K562 (cell line): ENCODE data around the gene HDAC1. TPM values are rescaled to one million over a fixed set of nuclear protein-coding genes. Genes with fewer than 3 reads are reported as not detected.

Experiments
- CHD1 ChIP-seq: fragments of 200-600 bp; sonication (generic); IDR thresholded peaks from one replicate; pipeline ENCODE4 v1.6.1; 2012; ENCODE audit warnings: mild to moderate bottlenecking, moderate library complexity, low read length, inconsistent platforms
- ETV1 ChIP-seq: fragments of 450-650 bp; conservative IDR thresholded peaks from 2 replicates; pipeline ENCODE4 v1.6.1; 2016; ENCODE audit warnings: missing genetic modification characterization, control low read depth, low read depth, missing compliant biosample characterization
- FUS ChIP-seq: fragments of 200-400 bp; formaldehyde crosslinking; optimal IDR thresholded peaks from 2 replicates; pipeline ENCODE3; 2017; ENCODE audit warnings: low read depth, low read length
- GABPB1 ChIP-seq: sonication (generic); formaldehyde crosslinking; IDR thresholded peaks from 2 replicates; pipeline ENCODE4 v1.8.0; 2022; ENCODE audit warnings: mild to moderate bottlenecking, missing genetic modification reagents
- KDM5B ChIP-seq: fragments of 200-600 bp; sonication (generic); IDR thresholded peaks from 2 replicates; pipeline ENCODE4 v1.6.1; 2012; ENCODE audit warnings: low read depth, mild to moderate bottlenecking, moderate library complexity, low read length, control low read depth, inconsistent platforms; ENCODE audit not compliant: insufficient replicate concordance
- L3MBTL2 ChIP-seq: fragments of 450-650 bp; IDR thresholded peaks from 2 replicates; pipeline ENCODE4 v1.6.1; 2016; ENCODE audit warnings: mild to moderate bottlenecking, moderate library complexity
- MXI1 ChIP-seq: IDR thresholded peaks from 2 replicates; pipeline ENCODE4 v1.6.1; 2011; ENCODE audit warnings: low read depth, mild to moderate bottlenecking, improper control_type of control experiment, low read length
- MYBL2 ChIP-seq, 2 experiments: fragments of 450-650 bp in 1 of 2; sonication (generic) in 1 of 2; formaldehyde crosslinking in 1 of 2; IDR thresholded peaks; 2 replicates each; pipeline versions ENCODE4 v1.6.1 to v1.8.1; 2017 to 2022; ENCODE audit warnings: borderline replicate concordance in 1 of 2, inconsistent platforms in 1 of 2, low read depth in 1 of 2, mild to moderate bottlenecking in 1 of 2, missing genetic modification reagents in 1 of 2, moderate library complexity in 1 of 2
- NFE2L1 ChIP-seq: fragments of 450-650 bp; IDR thresholded peaks from 2 replicates; pipeline ENCODE4 v1.6.1; 2016; ENCODE audit warnings: missing genetic modification characterization, low read depth, mild to moderate bottlenecking, missing compliant biosample characterization, moderate library complexity, borderline replicate concordance
- SIRT6 ChIP-seq: IDR thresholded peaks from one replicate; pipeline ENCODE4 v1.6.1; 2012; ENCODE audit warnings: low read depth, mild to moderate bottlenecking, control low read depth, inconsistent platforms, low read length, moderate library complexity
- SMAD2 ChIP-seq: fragments of 150-350 bp; IDR thresholded peaks from 2 replicates; pipeline ENCODE4 v1.6.1; 2014; ENCODE audit warnings: low read depth, mild to moderate bottlenecking, low read length
- TCF7L2 ChIP-seq: fragments of 150-350 bp; IDR thresholded peaks from 2 replicates; pipeline ENCODE4 v1.6.1; 2016; ENCODE audit warnings: low read depth, mild to moderate bottlenecking, low read length, moderate library complexity
- U2AF2 ChIP-seq: fragments of 200-400 bp; formaldehyde crosslinking; optimal IDR thresholded peaks from 2 replicates; pipeline ENCODE3; 2017; ENCODE audit warnings: low read depth, mild to moderate bottlenecking, low read length
- ZBTB17 ChIP-seq: fragments of 450-650 bp; formaldehyde crosslinking; IDR thresholded peaks from 2 replicates; pipeline ENCODE4 v1.4.0; 2020; ENCODE audit warnings: mild to moderate bottlenecking
- ZNF586 ChIP-seq: fragments of 450-650 bp; formaldehyde crosslinking; conservative IDR thresholded peaks from 2 replicates; pipeline ENCODE4 v1.4.0; 2020; ENCODE audit warnings: mild to moderate bottlenecking, moderate library complexity
- ZNF79 ChIP-seq: fragments of 250-450 bp; sonication (Bioruptor Pico); IDR thresholded peaks from 2 replicates; pipeline ENCODE4 v1.4.0; 2020; ENCODE audit warnings: low read depth, mild to moderate bottlenecking, moderate library complexity
- polyA plus RNA-seq, 8 experiments: library from polyadenylated mRNA; depleted of rRNA in 4 of 8; stranded (reverse) in 5 of 8; unstranded in 3 of 8; fragments of >200 nt; fragmentation: Nextera tagmentation in 2 of 8; fragmentation: Illumina TruSeq in 1 of 8; extraction: Ambion mirVana in 2 of 8; extraction: Trizol in 1 of 8; gene quantifications; 2 replicates each; pipeline versions ENCODE4 v1.2.1 to v1.2.3, GENCODE V29; 2011 to 2014; ENCODE audit warnings: inconsistent platforms in 1 of 8, missing spikeins in 1 of 8
- total RNA-seq, 7 experiments: library from RNA; depleted of rRNA in 6 of 7; stranded (reverse); fragments of >200 nt in 6 of 7; fragmentation: Illumina TruSeq in 2 of 7; extraction: Trizol in 2 of 7; gene quantifications; 2 replicates each; pipeline versions ENCODE4 v1.2.1 to v1.2.3, GENCODE V29; 2011 to 2021; ENCODE audit warnings: low replicate concordance in 1 of 7
- TF ChIP-seq, protein P1 (sequence below): sonication (generic); formaldehyde crosslinking; IDR thresholded peaks from 2 replicates; pipeline ENCODE4 v1.8.0; 2022; ENCODE audit warnings: missing genetic modification reagents, mild to moderate bottlenecking, borderline replicate concordance
- TF ChIP-seq, protein P2 (sequence below): IDR thresholded peaks from 2 replicates; pipeline ENCODE4 v1.6.1; 2014; ENCODE audit warnings: antibody characterized with exemption
- TF ChIP-seq, protein P3 (sequence below): sonication (generic); formaldehyde crosslinking; IDR thresholded peaks from 2 replicates; pipeline ENCODE4 v1.8.1; 2023; ENCODE audit warnings: mild to moderate bottlenecking, missing genetic modification reagents

Gene HDAC1
- total and polyA plus RNA-seq, 9 of the 15 experiments (the other 6 are each of a cell fraction or from before 2014, with no cell fraction given): 169 to 384 (median 193) TPM

DNA sequence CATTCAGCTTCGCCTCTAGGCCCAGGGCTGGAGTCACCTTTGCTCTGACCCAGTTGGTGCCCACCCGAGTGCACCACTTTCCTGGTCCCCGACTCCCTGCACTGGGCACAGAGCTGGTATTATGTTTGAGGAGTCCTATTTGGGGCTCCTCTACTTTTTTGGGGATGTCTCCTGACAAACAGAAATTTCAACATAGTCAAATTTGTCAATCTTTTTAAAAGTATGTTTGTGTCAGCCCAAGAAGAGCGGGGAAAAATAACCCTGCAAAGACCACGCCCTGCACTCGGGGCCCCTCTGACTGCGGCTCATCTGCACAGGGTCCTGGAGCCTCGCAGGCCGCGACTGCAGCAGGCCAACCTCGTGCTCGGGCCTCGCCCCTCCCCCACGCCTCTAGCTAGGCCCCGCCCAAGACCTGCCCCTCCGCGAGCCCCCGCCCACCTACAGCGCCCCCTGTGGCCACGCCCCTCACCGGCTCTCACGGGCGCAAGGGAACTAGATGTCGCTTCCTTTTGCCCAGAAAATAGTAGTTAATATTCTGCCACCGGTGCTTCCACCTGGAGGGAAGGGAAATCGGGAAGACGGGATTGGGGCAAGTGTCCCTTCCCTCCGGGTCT lies 59.0 kb downstream of the HDAC1 start (continued):
- TF ChIP-seq, protein P1, sequence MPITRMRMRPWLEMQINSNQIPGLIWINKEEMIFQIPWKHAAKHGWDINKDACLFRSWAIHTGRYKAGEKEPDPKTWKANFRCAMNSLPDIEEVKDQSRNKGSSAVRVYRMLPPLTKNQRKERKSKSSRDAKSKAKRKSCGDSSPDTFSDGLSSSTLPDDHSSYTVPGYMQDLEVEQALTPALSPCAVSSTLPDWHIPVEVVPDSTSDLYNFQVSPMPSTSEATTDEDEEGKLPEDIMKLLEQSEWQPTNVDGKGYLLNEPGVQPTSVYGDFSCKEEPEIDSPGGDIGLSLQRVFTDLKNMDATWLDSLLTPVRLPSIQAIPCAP (CRISPR knock-in tag): no peak; the same call in 1 of the 2 replicates
- TF ChIP-seq ZBTB17 (CRISPR knock-in tag) (peak; percentile 64; the same call in 1 of the 2 replicates), KDM5B (no peak), NFE2L1 (tag) (no peak), SMAD2 (no peak), ZNF586 (CRISPR knock-in tag) (0 out of 2 replicates have a peak, but pooled peaks have one; percentile 59), MXI1 (no peak), FUS (no peak), U2AF2 (no peak), SIRT6 (no peak), ETV1 (tag) (peak; percentile 81), CHD1 (no peak), L3MBTL2 (peak; percentile 100), MYBL2 (IDR thresholded peaks at IDR 0.05; ENCODE audit: low read depth) (no peak), MYBL2 (CRISPR knock-in tag; IDR thresholded peaks at IDR 0.05; ENCODE audit: borderline replicate concordance) (no peak), GABPB1 (peak; percentile 76), ZNF79 (no peak), TCF7L2 (no peak)
- TF ChIP-seq, protein P2, sequence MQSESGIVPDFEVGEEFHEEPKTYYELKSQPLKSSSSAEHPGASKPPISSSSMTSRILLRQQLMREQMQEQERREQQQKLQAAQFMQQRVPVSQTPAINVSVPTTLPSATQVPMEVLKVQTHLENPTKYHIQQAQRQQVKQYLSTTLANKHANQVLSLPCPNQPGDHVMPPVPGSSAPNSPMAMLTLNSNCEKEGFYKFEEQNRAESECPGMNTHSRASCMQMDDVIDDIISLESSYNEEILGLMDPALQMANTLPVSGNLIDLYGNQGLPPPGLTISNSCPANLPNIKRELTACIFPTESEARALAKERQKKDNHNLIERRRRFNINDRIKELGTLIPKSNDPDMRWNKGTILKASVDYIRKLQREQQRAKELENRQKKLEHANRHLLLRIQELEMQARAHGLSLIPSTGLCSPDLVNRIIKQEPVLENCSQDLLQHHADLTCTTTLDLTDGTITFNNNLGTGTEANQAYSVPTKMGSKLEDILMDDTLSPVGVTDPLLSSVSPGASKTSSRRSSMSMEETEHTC: peak; percentile 63; the same call in 1 of the 2 replicates
- TF ChIP-seq, protein P3, sequence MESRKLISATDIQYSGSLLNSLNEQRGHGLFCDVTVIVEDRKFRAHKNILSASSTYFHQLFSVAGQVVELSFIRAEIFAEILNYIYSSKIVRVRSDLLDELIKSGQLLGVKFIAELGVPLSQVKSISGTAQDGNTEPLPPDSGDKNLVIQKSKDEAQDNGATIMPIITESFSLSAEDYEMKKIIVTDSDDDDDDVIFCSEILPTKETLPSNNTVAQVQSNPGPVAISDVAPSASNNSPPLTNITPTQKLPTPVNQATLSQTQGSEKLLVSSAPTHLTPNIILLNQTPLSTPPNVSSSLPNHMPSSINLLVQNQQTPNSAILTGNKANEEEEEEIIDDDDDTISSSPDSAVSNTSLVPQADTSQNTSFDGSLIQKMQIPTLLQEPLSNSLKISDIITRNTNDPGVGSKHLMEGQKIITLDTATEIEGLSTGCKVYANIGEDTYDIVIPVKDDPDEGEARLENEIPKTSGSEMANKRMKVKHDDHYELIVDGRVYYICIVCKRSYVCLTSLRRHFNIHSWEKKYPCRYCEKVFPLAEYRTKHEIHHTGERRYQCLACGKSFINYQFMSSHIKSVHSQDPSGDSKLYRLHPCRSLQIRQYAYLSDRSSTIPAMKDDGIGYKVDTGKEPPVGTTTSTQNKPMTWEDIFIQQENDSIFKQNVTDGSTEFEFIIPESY (CRISPR knock-in tag): peak; percentile 31; the same call in 1 of the 2 replicates
